22Rv1 (cell line): ENCODE data around the gene FBXW8.

ENCODE experiments used
- H3K27ac ChIP-seq: fragments of 450-650 bp; 2 replicates; pipeline ENCODE4 v1.5.1; 2017
- CTCF ChIP-seq: fragments of 450-650 bp; IDR thresholded peaks from 2 replicates; pipeline ENCODE4 v1.5.1; 2017; ENCODE audit warnings: mild to moderate bottlenecking
- ZFX ChIP-seq: fragments of 450-650 bp; IDR thresholded peaks from 2 replicates; pipeline ENCODE4 v1.6.1; 2017; ENCODE audit warnings: antibody characterized with exemption, borderline replicate concordance

FBXW8 gene

GRCh38 chr12:116969615-116970585 lies 59.1 kb downstream of the FBXW8 start:
- TF ChIP-seq ZFX = no peak
- H3K27ac ChIP-seq = no peak overlapping the region

GRCh38 chr12:116971222-116971621 lies 60.5 kb downstream of the FBXW8 start:
- no peak overlapping the region for H3K27ac ChIP-seq
- TF ChIP-seq ZFX = no peak
- TF ChIP-seq CTCF = no peak

- no peak overlapping the region for H3K27ac ChIP-seq
- TF ChIP-seq CTCF (no peak), ZFX (no peak)
These were observed 65.1 kb downstream of the FBXW8 start for GRCh38 chr12:116975779-116976393.

- TF ChIP-seq ZFX = no peak
- no peak for TF ChIP-seq CTCF
- H3K27ac ChIP-seq = no peak overlapping the region
These were observed 67.0 kb downstream of the FBXW8 start for GRCh38 chr12:116977465-116978380.

- H3K27ac ChIP-seq = no peak overlapping the region
These were observed 68.2 kb downstream of the FBXW8 start for GRCh38 chr12:116978791-116979508.

GRCh38 chr12:116980083-116980482 lies 69.3 kb downstream of the FBXW8 start:
- TF ChIP-seq CTCF (no peak), ZFX (no peak)
- H3K27ac ChIP-seq = no peak overlapping the region

More at GRCh38 chr12:116978791-116979508, 68.2 kb downstream of the FBXW8 start:
- no peak for TF ChIP-seq CTCF
- TF ChIP-seq ZFX = no peak

GRCh38 chr12:116982791-116983411 lies 72.2 kb downstream of the FBXW8 start:
- TF ChIP-seq CTCF (no peak), ZFX (no peak)
- H3K27ac ChIP-seq = no peak overlapping the region
